ENCODE data around the gene UBQLN3. TPM values are rescaled to one million over a fixed set of nuclear protein-coding genes. Genes with fewer than 3 reads are reported as not detected.

Gene UBQLN3
- total RNA-seq = 0.24 TPM in 1 of 2 replicates, not detected in the other

GRCh38 chr11:5509803-5510202 is at the start of gene UBQLN3:
Gene UBQLN3 (minus strand): TSS chr11:5509957. CDS start chr11:5509558, 399 bp downstream.

GRCh38 chr11:5548440-5548839 is 38.7 kb upstream of the UBQLN3 start, which contains the start of gene OR52H1:
Gene OR52H1 (minus strand): TSS chr11:5548540. CDS start chr11:5545505, 3,035 bp downstream.

GRCh38 chr11:5516599-5516998 is 6.8 kb upstream of the UBQLN3 start, which contains the start of gene UBQLNL:
Gene UBQLNL (minus strand): TSS chr11:5516699. CDS start chr11:5516441, 258 bp downstream.

GRCh38 chr11:5488385-5488784 is 21.4 kb downstream of the UBQLN3 start, which contains the start of gene OR52D1:
Gene OR52D1 (plus strand): TSS chr11:5488685. CDS start chr11:5488707, 22 bp downstream.

Other genes with a start within 250 kb of the UBQLN3 start
- gene HBE1, start 240.0 kb downstream of the UBQLN3 start, total RNA-seq = not detected in 2 replicates
- not detected in 2 replicates for gene OR51B4, start 208.0 kb downstream of the UBQLN3 start, total RNA-seq
- gene OR51B2, start 185.7 kb downstream of the UBQLN3 start, total RNA-seq = not detected in 2 replicates
- gene OR51B5, start 166.4 kb downstream of the UBQLN3 start, total RNA-seq = not detected in 2 replicates
- gene OR51B6, start 158.4 kb downstream of the UBQLN3 start, total RNA-seq = not detected in 2 replicates
- not detected in 2 replicates for gene OR51M1, start 126.1 kb downstream of the UBQLN3 start, total RNA-seq
- not detected in 2 replicates for gene OR51Q1, start 87.8 kb downstream of the UBQLN3 start, total RNA-seq
- gene OR51I1, start 68.4 kb downstream of the UBQLN3 start, total RNA-seq = not detected in 2 replicates
- not detected in 2 replicates for gene OR51I2, start 60.6 kb downstream of the UBQLN3 start, total RNA-seq
- not detected in 2 replicates for gene OR52D1, start 21.3 kb downstream of the UBQLN3 start, total RNA-seq
- gene UBQLNL, start 6.7 kb upstream of the UBQLN3 start, total RNA-seq = not detected in 2 replicates
- not detected in 2 replicates for gene OR52H1, start 38.6 kb upstream of the UBQLN3 start, total RNA-seq
- not detected in 2 replicates for gene OR52B6, start 70.9 kb upstream of the UBQLN3 start, total RNA-seq
- gene TRIM6, start 86.7 kb upstream of the UBQLN3 start, total RNA-seq = 1.1 and 5.0 TPM in 2 replicates
- gene TRIM34, start 115.0 kb upstream of the UBQLN3 start, total RNA-seq = 6.6 TPM in 2 replicates
- gene TRIM5, start 175.1 kb upstream of the UBQLN3 start, total RNA-seq = 19.7 TPM in 2 replicates
- 52.5 and 87.9 TPM in 2 replicates for gene TRIM22, start 179.8 kb upstream of the UBQLN3 start, total RNA-seq
- gene OR56B1, start 226.5 kb upstream of the UBQLN3 start, total RNA-seq = not detected in 2 replicates
- gene OR52N4, start 244.3 kb upstream of the UBQLN3 start, total RNA-seq = not detected in 2 replicates

All from cardiac ventricle fibroblast (primary cell).